PC-3 (cell line): ENCODE measurements around the gene PIGQ. TPM values are rescaled to one million over a fixed set of nuclear protein-coding genes. Genes with fewer than 3 reads are reported as not detected.

Experiments
- ATAC-seq: fragments of 200-7000 bp; cut with Tn5 transposase; 2 replicates; pipeline ENCODE4 v1.9.1; 2020; ENCODE audit warnings: mild to moderate bottlenecking, moderate library complexity
- BruUV-seq: library from RNA; stranded (reverse); fragments of 400-500 nt; replicated peaks from 2 replicates; lab custom pipeline; 2021; lab: Mats Ljungman, UMichigan
- CTCF ChIA-PET: fragments of 300-600 bp; sonication (Branson Sonifier 250); formaldehyde crosslinking; loops from one replicate; lab custom pipeline; 2022; ENCODE audit warnings: antibody characterized with exemption; lab: Charles Lee
- POLR2A ChIA-PET: fragments of 300-600 bp; sonication (Branson Sonifier 250); formaldehyde crosslinking; loops from one replicate; lab custom pipeline; 2022; ENCODE audit warnings: antibody characterized with exemption; ENCODE audit not compliant: unreplicated experiment; lab: Charles Lee
- DNase-seq: peaks from one replicate; pipeline ENCODE4 v3.0.0-alpha.2; 2015
- H2AFZ ChIP-seq: fragments of 300-600 bp; sonication (generic); 2 replicates; pipeline ENCODE4 v1.6.0; 2016; ENCODE audit warnings: antibody characterized with exemption, low read length
- H3F3A ChIP-seq: fragments of 300-600 bp; sonication (generic); one replicate; pipeline ENCODE4 v1.6.0; 2017; ENCODE audit warnings: antibody characterized with exemption, low read length, control low read depth, mild to moderate bottlenecking; ENCODE audit not compliant: unreplicated experiment
- H3K27ac ChIP-seq: fragments of 300-600 bp; sonication (generic); 2 replicates; pipeline ENCODE4 v1.5.1; 2016; ENCODE audit warnings: mild to moderate bottlenecking, low read length
- H3K27me3 ChIP-seq: fragments of 300-600 bp; sonication (generic); 2 replicates; pipeline ENCODE4 v1.6.1; 2016; ENCODE audit warnings: low read length, mixed read lengths
- H3K36me3 ChIP-seq: fragments of 300-600 bp; sonication (generic); 2 replicates; pipeline ENCODE4 v1.6.1; 2016; ENCODE audit warnings: low read depth, mixed run types, low read length, mixed read lengths
- H3K4me1 ChIP-seq: fragments of 300-600 bp; sonication (generic); 2 replicates; pipeline ENCODE4 v1.5.1; 2016; ENCODE audit warnings: low read length; ENCODE audit not compliant: insufficient read depth
- H3K4me2 ChIP-seq: fragments of 300-600 bp; sonication (generic); 2 replicates; pipeline ENCODE4 v1.6.0; 2016; ENCODE audit warnings: low read length
- H3K4me3 ChIP-seq: fragments of 300-600 bp; sonication (generic); 2 replicates; pipeline ENCODE4 v1.5.1; 2016; ENCODE audit warnings: mild to moderate bottlenecking, low read length, mixed read lengths
- H3K79me2 ChIP-seq: fragments of 300-600 bp; sonication (generic); 2 replicates; pipeline ENCODE4 v1.6.1; 2017; ENCODE audit warnings: low read length, mixed read lengths
- H3K9ac ChIP-seq: fragments of 300-600 bp; sonication (generic); 2 replicates; pipeline ENCODE4 v1.6.0; 2016; ENCODE audit warnings: mild to moderate bottlenecking, low read length
- H3K9me2 ChIP-seq: fragments of 300-600 bp; sonication (generic); replicated peaks from 2 replicates; pipeline ENCODE4 v1.6.1; 2016; ENCODE audit warnings: mixed run types, low read length, mixed read lengths
- H3K9me3 ChIP-seq: fragments of 300-600 bp; sonication (generic); 2 replicates; pipeline ENCODE4 v1.6.1; 2016; ENCODE audit warnings: low read length, mixed read lengths
- H4K20me1 ChIP-seq: fragments of 300-600 bp; sonication (generic); 2 replicates; pipeline ENCODE4 v1.6.1; 2016; ENCODE audit warnings: low read length, mixed read lengths
- EZH2 ChIP-seq: fragments of 300-600 bp; sonication (generic); IDR thresholded peaks from one replicate; pipeline ENCODE4 v1.6.1; 2017; ENCODE audit warnings: antibody characterized with exemption, mild to moderate bottlenecking, low read length; ENCODE audit not compliant: unreplicated experiment
- EZH2phosphoT487 ChIP-seq: fragments of 300-600 bp; sonication (generic); IDR thresholded peaks from 2 replicates; pipeline ENCODE4 v1.6.1; 2018; ENCODE audit warnings: mild to moderate bottlenecking, antibody characterized with exemption, low read length, borderline replicate concordance
- intact Hi-C: fragments of 100-400 bp; cut with micrococcal nuclease; formaldehyde crosslinking; loops from 2 replicates; pipeline ENCODE4 v1.9.0; 2023
- total RNA-seq: library from RNA; depleted of rRNA; stranded (reverse); fragments of >200 nt; gene quantifications from 2 replicates; pipeline ENCODE4 v1.2.3, GENCODE V29; 2014
- TF ChIP-seq, protein P1 (sequence below): fragments of 300-600 bp; sonication (generic); conservative IDR thresholded peaks from 2 replicates; pipeline ENCODE4 v1.5.1; 2017; ENCODE audit warnings: antibody characterized with exemption, low read depth, mild to moderate bottlenecking, low read length

Gene PIGQ
- total RNA-seq, 1 experiment from 2014 or later, result 36.0 TPM

DNA sequence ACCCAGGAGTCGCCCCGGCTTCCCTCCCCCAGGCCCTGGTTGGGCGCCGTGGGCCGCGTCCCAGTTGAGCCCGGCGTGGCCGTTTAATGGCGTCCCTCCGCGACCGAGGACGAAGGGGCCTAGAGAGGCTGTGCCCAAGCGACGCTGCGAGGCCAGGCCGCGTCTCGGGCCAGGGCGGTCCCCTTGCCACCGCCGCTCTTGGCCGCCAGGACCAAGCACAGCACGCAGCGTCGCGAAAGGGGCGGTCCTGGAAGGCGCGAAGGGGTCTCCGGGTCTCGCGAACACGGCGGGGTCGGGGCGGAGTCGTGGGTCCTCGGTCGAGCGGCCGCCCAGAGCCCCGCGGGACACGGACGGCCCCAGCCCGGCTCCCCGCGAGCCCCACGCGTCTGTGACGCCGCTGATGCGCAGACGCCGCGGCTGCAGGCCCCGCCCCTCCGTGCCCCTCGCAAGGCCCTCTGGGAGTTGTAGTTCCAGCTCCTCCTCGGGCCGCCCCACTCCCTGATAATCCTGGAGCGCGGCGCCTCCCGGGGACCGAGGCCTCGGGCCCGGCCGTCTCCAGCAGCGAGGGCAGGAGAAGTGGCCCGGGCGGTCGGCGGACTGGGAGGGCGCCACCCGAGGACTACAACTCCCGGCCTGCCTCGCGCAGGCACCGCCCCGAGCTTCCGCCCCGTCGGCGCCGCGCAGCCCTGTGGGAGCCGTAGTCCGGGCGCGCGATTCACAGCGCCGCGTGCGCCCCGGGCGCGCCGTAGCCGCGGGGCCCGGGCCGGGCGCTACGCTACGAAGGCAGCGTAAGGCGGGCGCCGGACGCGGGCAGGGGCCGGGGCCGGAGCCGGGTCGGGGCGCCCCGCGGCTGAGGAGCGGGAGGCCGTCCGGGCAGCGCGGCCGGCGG, 42.5 kb upstream of the PIGQ start, which contains the start of gene CAPN15:
TSS of gene CAPN15 (plus strand) at position 698 of the 889 bp plus-strand sequence. CDS start 19,127 bp downstream, outside the sequence.
- ChIA-PET CTCF (interaction anchor here (0.7 kb wide), 1 partner anchor 109 kb away, joined by 3 read pairs; no protein-coding TSS in a partner anchor), POLR2A (no interaction called here)
- Histone ChIP-seq H3K79me2 (peaks cover 69% of the 10 kb centered on the region), H3K27ac (peak within 1 kb of the TSS; percentile 84), H3F3A (no peaks in the 10 kb centered on the region), H3K4me1 (peaks cover 26% of the 10 kb centered on the region), H3K4me2 (peak within 1 kb of the TSS; percentile 100), H3K9me3 (no peaks in the 10 kb centered on the region), H3K36me3 (no peaks in the 10 kb centered on the region), H4K20me1 (peaks cover 23% of the 10 kb centered on the region), H3K27me3 (no peaks in the 10 kb centered on the region), H2AFZ (0 out of 2 replicates have a peak within 1 kb of the TSS, but pooled peaks have one; percentile 30), H3K9ac (peak within 1 kb of the TSS; percentile 98), H3K9me2 (no peaks in the 10 kb centered on the region), H3K4me3 (peak within 1 kb of the TSS; percentile 94)
- DNase-seq, result peak; percentile 69
- intact Hi-C loops, result loop anchor here (10.0 kb wide), 1 partner anchor 58 kb away; no protein-coding TSS in a partner anchor
- TF ChIP-seq, protein P1, sequence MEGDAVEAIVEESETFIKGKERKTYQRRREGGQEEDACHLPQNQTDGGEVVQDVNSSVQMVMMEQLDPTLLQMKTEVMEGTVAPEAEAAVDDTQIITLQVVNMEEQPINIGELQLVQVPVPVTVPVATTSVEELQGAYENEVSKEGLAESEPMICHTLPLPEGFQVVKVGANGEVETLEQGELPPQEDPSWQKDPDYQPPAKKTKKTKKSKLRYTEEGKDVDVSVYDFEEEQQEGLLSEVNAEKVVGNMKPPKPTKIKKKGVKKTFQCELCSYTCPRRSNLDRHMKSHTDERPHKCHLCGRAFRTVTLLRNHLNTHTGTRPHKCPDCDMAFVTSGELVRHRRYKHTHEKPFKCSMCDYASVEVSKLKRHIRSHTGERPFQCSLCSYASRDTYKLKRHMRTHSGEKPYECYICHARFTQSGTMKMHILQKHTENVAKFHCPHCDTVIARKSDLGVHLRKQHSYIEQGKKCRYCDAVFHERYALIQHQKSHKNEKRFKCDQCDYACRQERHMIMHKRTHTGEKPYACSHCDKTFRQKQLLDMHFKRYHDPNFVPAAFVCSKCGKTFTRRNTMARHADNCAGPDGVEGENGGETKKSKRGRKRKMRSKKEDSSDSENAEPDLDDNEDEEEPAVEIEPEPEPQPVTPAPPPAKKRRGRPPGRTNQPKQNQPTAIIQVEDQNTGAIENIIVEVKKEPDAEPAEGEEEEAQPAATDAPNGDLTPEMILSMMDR, result no peak
- TF ChIP-seq EZH2, result no peak
- no peak for TF ChIP-seq EZH2phosphoT487
- no TSS peak for BruUV-seq
- ATAC-seq, result peak; percentile 62

- Histone ChIP-seq H3K4me2 (peak overlapping the region; percentile 98), H3K4me3 (peak overlapping the region; percentile 94), H3K27ac (peak overlapping the region; percentile 79), H3K9me2 (no peaks in the 10 kb centered on the region), H3K9me3 (no peaks in the 10 kb centered on the region), H2AFZ (no peak overlapping the region), H3K9ac (peak overlapping the region; percentile 96), H3K4me1 (peaks cover 26% of the 10 kb centered on the region), H3K27me3 (no peaks in the 10 kb centered on the region), H3F3A (no peaks in the 10 kb centered on the region), H3K36me3 (no peaks in the 10 kb centered on the region), H3K79me2 (peaks cover 79% of the 10 kb centered on the region), H4K20me1 (peaks cover 23% of the 10 kb centered on the region)
- TF ChIP-seq EZH2phosphoT487 (no peak), EZH2 (no peak)
- TF ChIP-seq, protein P1, result no peak
- intact Hi-C loops, result loop anchor here (10.0 kb wide), 1 partner anchor 56 kb away; no protein-coding TSS in a partner anchor
- TSS peak; percentile 42 for BruUV-seq
- ChIA-PET POLR2A (no interaction called here), CTCF (no interaction called here)
- ATAC-seq, result peak; percentile 16
- peak; percentile 39 for DNase-seq
These were observed 41.4 kb upstream of the PIGQ start for GRCh38 chr16:528111-529011.
